ENCODE results near the gene CREBRF.

The CREBRF gene

GRCh38 chr5:173078878-173079277, 22.7 kb downstream of the CREBRF start:
- no peak for TF ChIP-seq CTCF (IDR thresholded peaks at IDR 0.05; ENCODE audit: borderline replicate concordance, insufficient read depth, low read depth, low read length)
- no peak overlapping the region for H3K4me3 ChIP-seq (ENCODE audit: low read depth, low read length)

DNA sequence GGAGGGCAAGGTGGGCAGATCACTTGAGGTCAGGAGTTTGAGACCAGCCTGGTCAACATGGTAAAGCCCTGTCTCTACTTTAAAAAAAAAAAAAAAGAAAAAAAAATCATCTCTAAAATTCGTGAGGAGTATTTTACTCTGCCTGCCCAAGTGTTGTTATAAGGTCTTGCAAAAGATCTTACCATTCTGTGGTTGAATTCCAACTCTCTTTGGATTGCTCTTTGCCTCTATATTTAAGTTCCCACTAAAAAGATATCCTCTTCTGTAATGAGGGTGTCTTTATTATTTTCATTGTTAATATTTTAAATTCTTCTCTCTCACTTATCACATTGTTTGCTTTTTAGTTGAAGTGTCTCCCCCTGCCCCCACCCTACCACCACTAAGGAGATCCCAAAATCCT, 33.4 kb downstream of the CREBRF start:
- H3K4me3 ChIP-seq (ENCODE audit: low read depth, low read length) = no peak overlapping the region
- no peak for TF ChIP-seq CTCF (IDR thresholded peaks at IDR 0.05; ENCODE audit: borderline replicate concordance, insufficient read depth, low read depth, low read length)

GRCh38 chr5:173090639-173091038, 34.5 kb downstream of the CREBRF start:
- TF ChIP-seq CTCF (IDR thresholded peaks at IDR 0.05; ENCODE audit: borderline replicate concordance, insufficient read depth, low read depth, low read length) = no peak
- H3K4me3 ChIP-seq (ENCODE audit: low read depth, low read length) = no peak overlapping the region

GRCh38 chr5:173091981-173092380, 35.8 kb downstream of the CREBRF start:
- TF ChIP-seq CTCF (IDR thresholded peaks at IDR 0.05; ENCODE audit: borderline replicate concordance, insufficient read depth, low read depth, low read length) = no peak

GRCh38 chr5:173093606-173094005, 37.5 kb downstream of the CREBRF start:
- TF ChIP-seq CTCF (IDR thresholded peaks at IDR 0.05; ENCODE audit: borderline replicate concordance, insufficient read depth, low read depth, low read length) = no peak
- H3K4me3 ChIP-seq (ENCODE audit: low read depth, low read length) = no peak overlapping the region

More at GRCh38 chr5:173091981-173092380, 35.8 kb downstream of the CREBRF start:
- no peak overlapping the region for H3K4me3 ChIP-seq (ENCODE audit: low read depth, low read length)

DNA sequence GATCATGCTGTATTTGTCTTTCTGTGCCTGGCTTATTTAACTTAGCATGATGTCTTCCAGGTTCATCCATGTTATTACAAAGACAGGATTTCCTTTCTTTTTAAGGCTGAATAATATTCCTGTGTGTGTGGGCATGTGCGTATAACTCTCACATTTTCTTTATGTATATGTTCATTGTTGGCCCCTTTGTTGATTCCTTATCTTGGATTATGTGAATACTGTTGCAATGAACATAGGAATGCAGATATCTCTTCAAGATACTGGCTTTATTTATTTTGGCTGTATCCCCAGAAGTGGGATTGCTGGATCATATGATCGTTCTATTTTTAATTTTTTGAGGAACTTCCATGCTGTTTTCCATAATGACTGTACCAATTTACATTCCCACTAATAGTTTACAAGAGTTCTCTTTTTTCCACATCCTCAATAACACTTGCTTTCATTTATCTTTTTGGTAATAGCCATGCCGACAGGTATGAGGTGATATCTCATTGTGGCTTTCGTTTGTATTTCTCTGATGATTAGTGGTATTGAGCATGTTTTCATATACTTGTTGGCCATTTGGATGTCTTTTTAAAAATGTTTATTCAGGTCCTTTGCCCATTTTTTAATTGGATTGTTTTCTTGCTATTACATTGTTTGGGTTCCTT, 38.0 kb downstream of the CREBRF start:
- no peak overlapping the region for H3K4me3 ChIP-seq (ENCODE audit: low read depth, low read length)
- no peak for TF ChIP-seq CTCF (IDR thresholded peaks at IDR 0.05; ENCODE audit: borderline replicate concordance, insufficient read depth, low read depth, low read length)

DNA sequence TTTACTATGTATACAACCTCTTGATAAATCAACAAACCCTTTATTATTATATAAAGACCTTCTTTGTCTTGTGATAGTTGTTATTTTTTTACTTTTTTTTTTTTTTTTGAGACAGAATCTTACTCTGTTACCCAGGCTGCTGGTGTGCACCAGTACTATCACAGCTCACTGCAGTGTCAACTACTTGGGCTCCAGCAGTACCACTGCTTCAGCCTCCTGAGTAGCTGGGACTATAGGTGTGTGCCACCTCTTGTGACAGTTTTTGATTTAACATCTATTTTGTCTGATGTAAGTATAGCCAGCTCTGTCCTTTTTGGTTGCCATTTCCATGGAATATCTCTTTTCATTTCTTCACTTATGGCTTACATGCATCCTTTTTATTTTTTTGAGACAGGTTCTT, 42.6 kb downstream of the CREBRF start:
- H3K4me3 ChIP-seq (ENCODE audit: low read depth, low read length) = no peak overlapping the region
- no peak for TF ChIP-seq CTCF (IDR thresholded peaks at IDR 0.05; ENCODE audit: borderline replicate concordance, insufficient read depth, low read depth, low read length)
